ENCODE results near the gene SCG3. TPM values are rescaled to one million over a fixed set of nuclear protein-coding genes. Genes with fewer than 3 reads are reported as not detected.

SCG3 gene
- total RNA-seq, result not detected in 2 replicates

GRCh38 chr15:51681303-51681963 lies at the start of gene SCG3:
TSS of gene SCG3 (plus strand) at chr15:51681503. CDS start at chr15:51681756, 253 bp downstream.

GRCh38 chr15:51737522-51738305 lies 56.4 kb downstream of the SCG3 start, which contains the start of gene LYSMD2:
TSS of gene LYSMD2 (minus strand) at chr15:51737655. CDS start at chr15:51737622, 33 bp downstream.

GRCh38 chr15:51750792-51751696 lies 69.7 kb downstream of the SCG3 start, which contains the start of gene TMOD2:
TSS of gene TMOD2 (plus strand) at chr15:51751597. CDS start at chr15:51766442, 14,845 bp downstream.

Other genes starting within 250 kb of the SCG3 start
- 11.8 and 14.9 TPM in 2 replicates for gene DMXL2, start 58.7 kb upstream of the SCG3 start, total RNA-seq
- 3.8 and 5.4 TPM in 2 replicates for gene LYSMD2, start 56.2 kb downstream of the SCG3 start, total RNA-seq
- 3.2 and 3.7 TPM in 2 replicates for gene TMOD2, start 70.1 kb downstream of the SCG3 start, total RNA-seq
- gene TMOD3, start 148.2 kb downstream of the SCG3 start, total RNA-seq, result 27.4 and 32.3 TPM in 2 replicates

Data from epithelial cell of alveolus of lung (primary cell).